Measurements from ENCODE around the gene SRSF12.
"Not testable (repeated sequence)": the region's sequence is repeated elsewhere in the genome, so short reads cannot be mapped to it uniquely, and the experiment has no call there.

The SRSF12 gene

DNA sequence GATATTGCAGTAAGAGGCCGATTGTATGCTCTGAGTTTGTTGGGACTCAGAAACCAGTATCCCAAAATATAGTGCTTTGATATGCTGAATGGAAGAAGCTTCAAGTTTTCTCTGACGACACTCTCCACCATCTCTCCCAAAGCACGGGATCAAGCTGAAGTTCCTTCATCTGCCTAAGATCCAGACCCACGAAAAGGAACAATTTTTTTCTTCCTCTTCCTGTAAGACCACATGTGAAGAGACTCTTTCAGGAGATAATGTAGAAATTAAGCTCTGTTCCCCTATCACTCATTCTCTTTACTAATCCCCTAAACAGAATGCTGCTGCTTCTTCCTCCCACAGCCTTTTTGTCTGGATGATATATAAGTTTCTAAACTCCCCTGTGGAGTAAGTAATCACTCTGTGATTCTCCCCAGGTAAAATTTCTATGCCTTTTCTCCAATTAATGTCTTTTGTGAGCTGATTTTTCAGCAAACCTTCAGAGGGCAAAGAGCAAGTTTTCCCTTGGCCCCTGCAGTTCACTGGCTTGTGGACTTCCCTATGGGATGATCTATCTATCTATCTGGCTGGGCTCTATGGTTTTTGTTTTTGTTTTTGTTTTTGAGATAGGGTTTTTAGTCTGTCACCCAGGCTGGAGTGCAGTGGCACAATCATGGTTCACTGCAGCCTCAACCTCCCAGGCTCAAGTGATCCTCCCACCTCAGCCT lies 50.8 kb downstream of the SRSF12 start:
- DNase-seq, result no peak

GRCh38 chr6:89066121-89066520 lies 51.8 kb downstream of the SRSF12 start:
- not testable (repeated sequence) for H3K36me3 ChIP-seq; H3K9me3 ChIP-seq (ENCODE audit: severe bottlenecking); H3K27me3 ChIP-seq (ENCODE audit: insufficient read depth, low read depth, severe bottlenecking); H3K4me3 ChIP-seq (ENCODE audit: low read depth, low read length); H3K27ac ChIP-seq; DNase-seq

More for the DNA sequence above, 50.8 kb downstream of the SRSF12 start:
- no peaks in the 10 kb centered on the region for H3K36me3 ChIP-seq
- no peaks in the 10 kb centered on the region for H3K27me3 ChIP-seq (ENCODE audit: insufficient read depth, low read depth, severe bottlenecking)
- H3K9me3 ChIP-seq (ENCODE audit: severe bottlenecking), result no peaks in the 10 kb centered on the region
- H3K4me3 ChIP-seq (ENCODE audit: low read depth, low read length), result no peak overlapping the region
- no peak for TF ChIP-seq CTCF (IDR thresholded peaks at IDR 0.05; ENCODE audit: low read depth, low read length)
- no peak overlapping the region for H3K27ac ChIP-seq

- not testable (repeated sequence) for H3K4me3 ChIP-seq (ENCODE audit: low read depth, low read length); DNase-seq; H3K9me3 ChIP-seq (ENCODE audit: severe bottlenecking); H3K36me3 ChIP-seq; H3K27ac ChIP-seq; H3K27me3 ChIP-seq (ENCODE audit: insufficient read depth, low read depth, severe bottlenecking)
Observed at GRCh38 chr6:89064931-89065330, 52.9 kb downstream of the SRSF12 start.

DNA sequence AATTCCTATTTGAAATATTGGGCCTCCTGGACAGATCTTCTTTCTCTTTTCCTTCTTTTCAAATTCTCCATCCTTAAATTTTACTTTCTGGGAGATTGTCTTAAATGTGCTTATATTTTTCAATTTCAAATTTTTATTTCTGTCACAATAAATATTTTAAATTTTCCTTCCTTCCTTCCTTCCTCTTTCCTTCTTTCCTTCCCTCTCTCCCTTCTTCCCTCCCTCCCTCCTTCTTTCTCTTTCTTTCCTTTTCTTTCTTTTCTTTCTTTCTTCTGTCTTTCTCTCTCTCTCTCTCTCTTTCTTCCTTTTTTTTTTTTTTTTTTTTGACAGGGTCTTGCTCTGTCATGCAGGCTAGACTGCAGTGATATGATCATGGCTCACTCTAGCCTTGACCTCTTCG lies 54.0 kb downstream of the SRSF12 start:
- Histone ChIP-seq H3K4me3 (ENCODE audit: low read depth, low read length) (no peak overlapping the region), H3K27ac (no peak overlapping the region), H3K27me3 (ENCODE audit: insufficient read depth, low read depth, severe bottlenecking) (no peaks in the 10 kb centered on the region), H3K9me3 (ENCODE audit: severe bottlenecking) (no peaks in the 10 kb centered on the region), H3K36me3 (no peaks in the 10 kb centered on the region)
- DNase-seq, result no peak
- no peak for TF ChIP-seq CTCF (IDR thresholded peaks at IDR 0.05; ENCODE audit: low read depth, low read length)

DNA sequence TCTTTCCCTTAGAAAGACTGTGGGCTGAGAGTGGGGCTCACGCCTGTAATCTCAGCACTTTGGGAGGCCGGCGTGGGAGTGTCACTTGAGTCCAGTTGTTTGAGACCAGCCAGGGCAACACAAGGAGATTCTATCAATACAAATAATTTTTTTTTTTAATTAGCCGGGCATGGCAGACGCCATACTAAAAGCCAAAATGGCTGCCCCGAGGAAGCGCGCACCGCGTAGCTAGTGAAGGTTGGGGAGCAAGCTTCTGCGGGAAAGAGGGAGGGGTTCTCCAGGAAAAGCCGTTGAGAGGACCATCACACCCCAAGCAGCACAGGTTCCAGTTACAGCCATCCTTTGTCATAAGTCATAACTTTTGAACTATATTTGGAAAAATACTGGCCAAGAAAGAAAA lies 58.6 kb downstream of the SRSF12 start:
- Histone ChIP-seq H3K36me3 (no peaks in the 10 kb centered on the region), H3K4me3 (ENCODE audit: low read depth, low read length) (no peak overlapping the region), H3K27ac (no peak overlapping the region), H3K9me3 (ENCODE audit: severe bottlenecking) (no peaks in the 10 kb centered on the region), H3K27me3 (ENCODE audit: insufficient read depth, low read depth, severe bottlenecking) (no peaks in the 10 kb centered on the region)
- no peak for TF ChIP-seq CTCF (IDR thresholded peaks at IDR 0.05; ENCODE audit: low read depth, low read length)
- no peak for DNase-seq

GRCh38 chr6:89058627-89059026 lies 59.2 kb downstream of the SRSF12 start:
- no peak for TF ChIP-seq CTCF (IDR thresholded peaks at IDR 0.05; ENCODE audit: low read depth, low read length)
- Histone ChIP-seq H3K36me3 (no peaks in the 10 kb centered on the region), H3K9me3 (ENCODE audit: severe bottlenecking) (no peaks in the 10 kb centered on the region), H3K27ac (no peak overlapping the region), H3K4me3 (ENCODE audit: low read depth, low read length) (no peak overlapping the region), H3K27me3 (ENCODE audit: insufficient read depth, low read depth, severe bottlenecking) (no peaks in the 10 kb centered on the region)
- DNase-seq, result peak; percentile 42

DNA sequence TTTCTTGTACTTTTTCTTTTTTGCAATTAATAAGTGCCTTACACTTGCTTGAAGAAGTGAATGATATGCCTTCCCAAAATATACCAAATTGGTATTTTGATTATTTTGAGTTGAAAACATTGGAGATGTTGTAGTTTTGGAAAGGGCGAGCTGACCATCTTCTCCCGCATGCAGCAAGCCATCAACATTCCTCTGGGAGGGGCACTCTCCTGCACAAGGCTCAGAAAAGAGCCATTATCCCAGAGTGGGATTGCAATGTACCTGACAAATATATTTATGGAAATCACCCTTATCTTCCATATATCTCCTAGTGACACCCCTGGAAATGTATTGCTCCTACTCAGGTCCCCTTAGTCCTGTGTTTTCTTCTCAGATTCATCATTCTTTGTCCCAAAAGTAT lies 60.1 kb downstream of the SRSF12 start:
- Histone ChIP-seq H3K9me3 (ENCODE audit: severe bottlenecking) (no peaks in the 10 kb centered on the region), H3K36me3 (no peaks in the 10 kb centered on the region), H3K4me3 (ENCODE audit: low read depth, low read length) (no peak overlapping the region), H3K27me3 (ENCODE audit: insufficient read depth, low read depth, severe bottlenecking) (no peaks in the 10 kb centered on the region), H3K27ac (no peak overlapping the region)
- no peak for DNase-seq
- no peak for TF ChIP-seq CTCF (IDR thresholded peaks at IDR 0.05; ENCODE audit: low read depth, low read length)

Data from WERI-Rb-1 (cell line).